MV-4-11 (cell line): Measurements from ENCODE around the gene C1orf167.

Experiments used
- DNase-seq: peaks from one replicate; lab custom pipeline; 2025; lab: John Stamatoyannopoulos, UW

Gene C1orf167

DNA sequence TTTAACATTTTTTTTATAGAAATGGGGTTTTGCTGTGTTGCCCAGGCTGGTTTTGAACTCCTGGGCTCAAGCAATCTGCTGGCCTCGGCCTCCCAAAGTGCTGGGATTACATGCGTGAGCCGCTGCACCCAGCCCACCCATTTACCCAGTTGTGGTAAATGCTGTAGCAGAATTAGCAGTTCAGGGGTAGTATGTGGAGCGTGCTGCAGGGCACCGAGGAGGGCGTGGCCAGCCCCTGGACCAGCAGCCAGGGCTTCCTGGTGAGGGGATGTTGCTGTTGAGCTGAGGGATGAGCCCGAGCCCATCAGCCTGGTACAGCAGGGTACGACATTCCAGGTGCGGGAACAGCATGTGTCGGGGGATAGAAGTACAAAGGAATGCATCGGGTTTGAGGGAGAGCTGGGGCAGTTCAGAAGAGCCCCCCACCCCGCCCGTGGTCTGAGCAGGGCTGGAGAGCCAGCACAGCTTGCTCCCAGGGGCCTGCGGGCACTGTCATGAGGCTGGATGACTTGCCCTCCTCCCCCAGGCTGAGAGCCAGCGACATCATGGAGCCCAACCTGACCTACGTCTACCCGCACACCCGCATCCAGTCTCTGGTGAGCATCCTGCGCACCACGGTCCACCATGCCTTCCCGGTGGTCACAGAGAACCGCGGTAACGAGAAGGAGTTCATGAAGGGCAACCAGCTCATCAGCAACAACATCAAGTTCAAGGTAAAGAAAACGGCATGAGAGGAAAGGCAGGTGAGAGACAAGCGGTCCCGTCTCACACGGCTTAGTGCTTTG is 73.6 kb downstream of the C1orf167 start:
- DNase-seq, result no peak

DNA sequence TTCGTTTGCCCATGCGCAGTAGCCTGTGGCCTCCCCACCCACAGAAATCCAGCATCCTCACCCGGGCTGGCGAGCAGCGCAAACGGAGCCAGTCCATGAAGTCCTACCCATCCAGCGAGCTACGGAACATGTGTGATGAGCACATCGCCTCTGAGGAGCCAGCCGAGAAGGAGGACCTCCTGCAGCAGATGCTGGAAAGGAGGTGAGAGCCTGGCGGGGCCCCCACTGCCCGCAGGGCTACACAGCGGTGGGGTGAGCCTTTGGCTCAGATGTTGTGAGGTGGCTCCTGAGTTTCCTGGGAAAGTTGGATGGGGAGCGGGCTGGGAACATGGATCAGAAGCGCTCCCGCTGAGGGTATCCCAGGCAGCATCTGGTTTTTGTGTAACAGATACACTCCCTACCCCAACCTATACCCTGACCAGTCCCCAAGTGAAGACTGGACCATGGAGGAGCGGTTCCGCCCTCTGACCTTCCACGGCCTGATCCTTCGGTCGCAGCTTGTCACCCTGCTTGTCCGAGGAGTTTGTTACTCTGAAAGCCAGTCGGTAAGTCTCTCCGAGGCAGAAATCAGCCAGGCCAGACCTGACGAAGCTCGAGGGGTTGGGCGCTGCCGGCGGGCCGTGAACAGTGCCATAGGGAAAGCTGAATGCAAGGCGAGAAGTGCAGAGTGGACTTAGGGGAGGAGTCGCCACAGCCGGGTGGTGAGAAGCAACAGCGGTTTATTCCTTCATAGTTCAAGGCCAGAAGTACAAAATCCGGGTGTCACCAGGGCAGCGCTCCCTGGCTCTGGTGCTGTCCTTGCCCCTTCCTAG is 75.2 kb downstream of the C1orf167 start:
- DNase-seq, result no peak

DNA sequence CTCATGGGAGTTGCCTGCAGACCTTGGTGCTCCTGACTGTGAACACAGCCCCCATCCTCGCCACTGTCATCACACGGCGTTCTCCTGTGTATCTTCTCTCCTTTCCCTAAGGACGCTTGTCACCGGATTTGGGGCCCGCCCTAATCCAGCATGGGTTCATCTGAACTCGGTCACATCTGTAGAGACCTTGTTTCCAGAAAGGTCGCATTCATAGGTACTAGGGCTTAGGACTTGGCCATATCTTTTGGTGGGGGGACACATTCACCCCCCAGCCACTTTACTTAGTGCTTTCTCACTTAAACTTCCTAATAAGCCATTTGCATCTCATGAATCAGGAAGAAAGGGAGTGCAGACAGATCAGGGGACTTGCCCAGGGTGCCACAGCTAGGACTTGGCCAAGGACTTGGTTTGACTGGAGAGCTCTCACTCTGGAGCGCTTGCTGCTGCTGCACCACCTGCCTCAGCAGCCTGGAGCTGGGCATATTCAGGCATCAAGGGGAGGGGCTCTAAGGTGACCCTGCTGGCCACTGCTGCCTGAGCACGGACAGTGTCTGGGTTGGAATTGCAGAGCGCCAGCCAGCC is 75.9 kb downstream of the C1orf167 start:
- DNase-seq, result no peak

DNA sequence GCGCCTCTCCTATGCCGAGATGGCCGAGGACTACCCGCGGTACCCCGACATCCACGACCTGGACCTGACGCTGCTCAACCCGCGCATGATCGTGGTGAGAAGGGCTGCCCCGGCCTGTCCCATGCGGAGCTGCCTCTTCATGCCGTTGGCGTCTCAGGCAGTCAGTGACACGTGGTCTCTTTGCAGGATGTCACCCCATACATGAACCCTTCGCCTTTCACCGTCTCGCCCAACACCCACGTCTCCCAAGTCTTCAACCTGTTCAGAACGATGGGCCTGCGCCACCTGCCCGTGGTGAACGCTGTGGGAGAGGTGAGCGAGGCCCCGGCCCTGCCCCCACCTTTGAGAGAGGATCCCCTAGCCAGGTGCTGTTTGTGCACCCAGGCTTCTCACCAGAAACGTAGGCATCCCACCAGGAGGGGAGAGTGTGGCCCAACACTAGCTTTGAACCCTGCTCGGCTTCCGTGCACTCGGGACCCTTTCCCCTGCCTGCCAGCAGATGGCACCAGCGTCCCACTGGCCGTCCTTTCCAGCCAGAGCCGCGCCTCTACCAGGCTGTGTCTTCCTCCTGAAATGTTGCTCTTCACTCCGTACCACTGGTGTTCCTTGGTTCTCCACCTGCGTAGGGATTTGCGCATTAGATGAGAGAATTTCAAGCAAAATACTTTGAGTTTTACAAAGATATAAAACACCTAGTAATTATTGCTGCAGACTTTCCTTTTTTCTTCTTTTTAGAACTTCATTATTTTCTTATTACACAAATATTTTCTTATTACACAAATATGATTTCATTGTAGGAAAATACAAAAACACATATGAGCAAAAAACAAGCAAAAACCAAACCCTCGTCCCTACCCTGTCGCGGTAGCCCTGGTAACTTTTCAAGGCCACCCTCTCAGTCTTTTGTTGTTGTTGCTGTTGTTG is 76.6 kb downstream of the C1orf167 start:
- DNase-seq, result peak; percentile 41
